Dedifferentiated amniotic fluid mesenchymal stem cell (primary cell): ENCODE results near the gene ZNF780A.
"Not testable (repeated sequence)": the region's sequence is repeated elsewhere in the genome, so short reads cannot be mapped to it uniquely, and the experiment has no call there.

Experiments used
- DNase-seq: peaks from one replicate; pipeline ENCODE4 v3.0.0-alpha.2; 2016; ENCODE audit errors: extremely low spot score

ZNF780A gene

DNA sequence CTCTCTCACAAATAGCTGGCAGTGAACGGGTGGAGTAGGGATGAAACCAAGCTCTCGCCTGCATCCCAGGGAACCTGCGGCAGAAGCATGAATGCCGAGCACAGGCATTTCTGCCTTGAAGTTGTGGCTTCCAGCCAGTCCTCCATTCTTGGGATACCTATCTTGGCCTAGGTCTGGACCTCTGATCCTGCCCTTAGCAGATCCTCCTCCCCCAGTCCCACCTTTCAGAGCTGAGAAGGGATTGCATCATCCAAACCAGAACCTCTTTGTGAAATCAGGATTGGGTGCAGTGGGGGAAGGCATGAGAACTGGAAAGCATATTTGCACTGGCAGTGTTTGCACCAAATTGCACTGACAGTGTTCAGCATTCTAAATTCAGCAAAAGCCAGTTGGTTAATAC lies 5.8 kb downstream of the ZNF780A start:
- DNase-seq = no peak

DNA sequence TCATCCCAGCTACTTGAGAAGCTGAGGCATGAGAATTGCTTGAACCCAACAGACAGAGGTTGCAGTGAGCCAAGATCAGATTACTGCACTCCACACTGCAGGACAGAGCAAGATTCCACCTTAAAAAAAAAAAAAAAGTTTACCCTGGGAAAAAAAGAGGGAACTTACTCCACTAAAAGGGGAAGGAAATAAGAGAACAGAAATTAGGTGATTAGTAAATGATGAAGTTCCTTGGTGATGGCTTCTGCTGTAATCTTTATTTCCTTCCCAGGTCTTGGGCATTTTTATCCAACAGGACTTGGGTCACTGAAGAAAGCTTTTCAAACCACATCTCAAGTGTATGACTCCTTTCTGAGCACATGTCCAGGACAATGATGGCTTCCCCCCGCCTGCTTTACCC lies 9.3 kb downstream of the ZNF780A start:
- no peak for DNase-seq

DNA sequence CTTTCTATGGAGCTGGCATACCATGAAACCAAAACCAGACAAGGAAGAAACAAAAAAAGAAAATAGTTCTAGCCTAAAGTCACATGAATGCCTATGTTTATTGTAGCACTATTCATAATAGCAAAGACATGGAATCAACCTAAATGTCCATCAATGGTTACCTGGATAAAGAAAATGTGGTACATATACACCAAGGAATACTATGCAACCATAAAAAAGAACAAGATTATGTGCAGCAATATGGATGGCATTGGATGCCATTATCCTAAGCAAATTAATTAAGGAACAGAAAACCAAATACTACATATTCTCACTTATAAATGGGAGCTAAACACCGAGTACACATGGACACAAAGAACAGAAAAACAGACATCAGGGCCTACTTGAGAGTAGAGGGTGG lies 10.5 kb downstream of the ZNF780A start:
- DNase-seq = no peak

DNA sequence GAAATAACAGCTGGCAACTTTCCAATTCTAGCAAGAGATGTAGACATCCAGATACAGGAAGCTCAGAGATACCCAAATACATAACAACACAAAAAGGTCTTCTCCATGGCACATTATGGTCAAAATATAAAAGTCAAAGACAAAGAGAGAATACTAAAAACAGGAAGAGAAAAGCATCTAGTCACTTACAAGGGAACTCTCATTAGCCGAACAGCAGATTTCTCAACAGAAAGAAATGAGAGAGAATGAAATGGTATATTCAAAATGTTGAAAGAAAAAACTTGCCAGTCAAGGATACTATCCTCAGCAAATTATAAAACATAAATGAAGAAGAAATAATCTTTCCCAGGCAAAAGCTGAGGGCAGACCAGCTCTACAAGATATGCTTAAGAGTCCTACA lies 12.4 kb downstream of the ZNF780A start:
- DNase-seq = no peak

DNA sequence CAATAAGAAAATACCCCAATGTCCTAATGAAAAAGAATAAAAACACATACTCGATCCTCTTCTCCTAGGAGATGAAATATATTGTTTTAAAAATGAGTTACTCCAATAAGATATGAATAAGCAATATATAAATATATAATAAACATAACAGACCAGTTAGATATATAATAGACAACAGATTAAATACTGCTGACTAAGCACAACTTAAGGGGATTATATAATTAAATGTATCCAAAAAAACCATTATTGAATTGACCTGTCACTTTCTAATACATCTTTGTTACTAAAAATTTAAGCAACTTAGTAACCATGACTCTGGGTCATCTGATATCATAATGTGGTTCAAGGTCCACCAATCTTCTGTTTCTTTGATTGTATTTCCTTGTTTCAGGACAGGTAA lies 20.7 kb downstream of the ZNF780A start:
- no peak for DNase-seq

DNA sequence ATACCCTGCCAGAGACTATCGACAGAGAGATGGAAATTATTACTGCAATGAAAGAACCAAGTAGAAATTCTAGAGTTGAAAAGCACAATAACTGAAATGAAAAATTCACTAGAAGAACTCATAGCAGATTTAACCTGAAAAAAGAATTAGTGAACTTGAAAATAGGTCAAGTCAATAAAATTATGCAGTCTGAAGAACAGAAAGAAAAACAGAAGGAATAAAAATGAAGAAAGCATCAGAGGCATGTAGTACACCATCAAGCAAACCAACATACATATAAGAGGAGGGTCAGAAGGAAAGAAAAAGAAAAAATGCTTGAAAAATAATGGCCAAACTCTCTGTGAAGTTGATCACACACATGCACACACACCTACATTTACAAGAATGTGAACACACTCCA lies 31.1 kb downstream of the ZNF780A start:
- DNase-seq = no peak

DNA sequence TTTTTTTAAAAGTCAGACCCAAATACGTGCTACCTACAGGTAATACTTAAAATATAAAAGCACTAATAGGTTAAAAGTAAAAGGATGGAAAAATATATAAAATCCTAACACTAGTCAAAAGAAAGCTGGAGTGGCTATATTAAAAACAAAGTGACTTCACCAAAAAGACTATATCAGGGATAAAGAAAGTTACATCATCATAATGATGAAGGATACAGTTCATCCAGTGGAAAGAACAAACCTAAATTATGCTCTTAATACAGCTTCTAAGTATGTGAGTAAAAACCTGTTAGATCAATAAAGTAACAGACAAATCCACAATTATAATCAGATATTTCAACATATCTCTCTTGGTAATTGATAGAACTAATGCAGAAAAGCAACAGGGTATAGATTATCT lies 33.6 kb downstream of the ZNF780A start:
- DNase-seq = no peak

DNA sequence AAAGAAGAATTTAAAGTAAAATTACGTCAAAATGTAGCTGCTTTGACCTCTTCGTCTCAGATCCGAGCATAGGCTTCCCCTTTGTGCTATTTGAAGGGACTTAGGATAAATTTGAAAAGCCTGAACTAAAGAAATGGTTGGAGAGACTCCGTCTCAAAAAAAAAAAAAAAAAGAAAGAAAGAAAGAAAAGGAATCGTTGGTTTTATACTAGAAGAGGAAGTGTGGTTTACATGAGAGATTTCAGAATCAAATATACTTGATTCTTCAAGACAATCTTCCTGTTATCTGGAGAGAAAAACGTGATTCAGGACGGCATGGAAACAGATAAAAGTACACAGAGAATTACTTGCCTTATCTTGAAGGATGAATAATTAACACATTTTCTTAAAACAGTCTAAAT lies 34.2 kb downstream of the ZNF780A start:
- DNase-seq = no peak

DNA sequence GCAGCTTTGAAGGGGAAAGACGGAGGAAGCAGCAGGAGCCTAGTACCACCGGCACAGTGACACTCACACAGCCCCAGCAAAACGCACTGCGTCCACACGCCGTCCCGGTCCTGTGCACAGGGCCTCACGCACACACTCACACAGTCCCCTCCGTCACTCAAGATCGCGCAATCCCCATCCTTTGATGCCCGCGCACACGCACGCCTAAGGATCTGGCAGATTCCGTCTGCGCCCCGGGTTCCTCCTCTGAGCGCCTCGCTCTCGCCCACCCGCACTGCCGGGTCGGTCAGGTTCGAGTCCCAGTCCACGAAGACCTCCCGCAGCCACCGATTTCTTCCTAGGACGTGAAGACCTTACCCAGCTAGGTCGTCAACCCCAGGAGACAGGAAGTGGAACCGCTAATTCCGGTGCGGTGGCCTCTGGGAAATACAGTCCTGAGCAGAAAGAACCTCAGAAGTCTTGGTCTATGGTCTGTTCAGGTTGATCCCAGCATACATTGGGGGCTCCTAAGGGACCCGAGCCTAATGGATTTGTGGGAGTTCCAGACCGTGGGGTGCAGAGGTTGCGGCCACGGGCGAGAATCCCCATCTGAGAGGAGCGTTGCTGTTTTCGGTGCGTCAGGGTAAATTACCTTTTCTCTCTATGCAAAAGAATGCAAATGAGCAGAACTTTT lies 34.8 kb downstream of the ZNF780A start, which contains the start of gene ZNF780B:
Gene ZNF780B, minus strand, starts transcription at position 400 of the 673 bp plus-strand sequence. CDS start 5,899 bp downstream, outside the sequence.
- peak; percentile 45 for DNase-seq

DNA sequence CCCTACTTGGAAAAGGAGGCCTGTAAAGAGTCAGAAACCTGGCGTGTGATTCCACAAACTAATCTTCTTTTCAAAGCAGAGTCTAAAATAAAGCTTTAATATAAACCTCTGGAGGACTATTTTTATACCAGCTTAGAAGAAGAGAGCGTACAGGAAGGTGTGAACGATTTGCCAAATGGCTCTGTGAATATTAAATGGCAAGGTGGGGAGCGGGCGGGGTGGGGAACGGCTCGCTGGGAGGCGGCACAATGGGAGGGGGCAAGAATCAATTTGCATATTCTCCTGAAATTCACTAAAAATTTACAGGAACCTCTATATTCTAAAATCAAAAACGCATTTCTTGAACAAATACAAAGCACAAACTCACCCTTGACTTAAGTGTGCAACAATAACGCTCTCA lies 35.7 kb downstream of the ZNF780A start:
- DNase-seq = no peak

DNA sequence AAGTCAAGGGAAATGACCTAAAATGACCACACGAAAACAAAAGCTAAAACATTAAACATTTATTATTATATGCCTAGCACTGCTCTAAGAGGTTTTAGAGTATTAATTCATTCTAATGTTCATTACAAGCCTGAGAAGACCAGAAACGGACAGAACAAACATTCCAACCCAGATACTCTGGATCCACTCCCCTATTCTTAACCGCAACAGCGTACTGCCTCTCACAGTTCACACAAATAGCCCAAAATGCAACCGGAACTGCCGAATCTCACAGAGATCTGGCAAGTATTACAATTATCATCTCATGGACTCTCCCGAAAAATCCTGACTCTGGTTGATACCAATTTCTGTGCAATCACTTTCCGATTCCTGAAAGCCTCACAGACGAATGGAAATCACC lies 36.1 kb downstream of the ZNF780A start:
- no peak for DNase-seq

DNA sequence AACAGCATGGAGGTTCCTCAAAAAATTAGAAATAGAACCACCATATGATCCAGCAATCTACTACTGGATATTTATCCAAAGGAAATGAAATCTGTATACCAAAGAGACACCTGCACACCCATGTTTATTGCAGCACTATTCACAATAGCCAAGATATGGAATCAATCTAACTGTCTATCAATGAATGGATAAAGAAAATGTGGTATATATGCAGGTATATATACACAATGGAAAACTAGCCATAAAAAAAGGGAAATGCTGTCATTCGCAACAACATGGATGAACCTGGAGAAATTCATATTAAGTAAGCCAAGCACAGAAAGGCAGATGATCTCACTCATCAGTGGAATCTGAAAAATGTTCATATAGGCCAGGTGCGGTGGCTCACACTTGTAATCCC lies 37.3 kb downstream of the ZNF780A start:
- DNase-seq = no peak

DNA sequence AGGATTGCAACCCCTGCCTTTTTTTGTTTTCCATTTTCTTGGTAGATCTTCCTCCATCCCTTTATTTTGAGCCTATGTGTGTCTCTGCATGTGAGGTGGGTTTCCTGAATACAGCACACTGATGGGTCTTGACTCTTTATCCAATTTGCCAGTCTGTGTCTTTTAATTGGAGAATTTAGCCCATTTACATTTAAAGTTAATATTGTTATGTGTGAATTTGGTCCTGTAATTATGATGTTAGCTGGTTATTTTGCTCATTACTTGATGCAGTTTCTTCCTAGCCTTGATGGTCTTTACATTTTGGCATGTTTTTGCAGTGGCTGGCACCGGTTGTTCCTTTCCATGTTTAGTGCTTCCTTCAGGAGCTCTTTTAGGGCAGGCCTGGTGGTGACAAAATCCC lies 49.0 kb downstream of the ZNF780A start:
- not testable (repeated sequence) for DNase-seq

DNA sequence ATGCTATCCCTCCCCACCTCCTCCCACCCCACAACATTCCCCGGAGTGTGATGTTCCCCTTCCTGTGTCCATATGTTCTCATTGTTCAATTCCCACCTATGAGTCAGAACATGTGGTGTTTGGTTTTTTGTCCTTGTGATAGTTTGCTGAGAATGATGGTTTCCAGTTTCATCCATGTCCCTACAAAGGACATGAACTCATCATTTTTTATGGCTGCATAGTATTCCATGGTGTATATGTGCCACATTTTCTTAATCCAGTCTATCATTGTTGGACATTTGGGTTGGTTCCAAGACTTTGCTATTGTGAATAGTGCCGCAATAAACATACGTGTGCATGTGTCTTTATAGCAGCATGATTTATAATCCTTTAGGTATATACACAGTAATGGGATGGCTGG lies 52.7 kb downstream of the ZNF780A start:
- not testable (repeated sequence) for DNase-seq

DNA sequence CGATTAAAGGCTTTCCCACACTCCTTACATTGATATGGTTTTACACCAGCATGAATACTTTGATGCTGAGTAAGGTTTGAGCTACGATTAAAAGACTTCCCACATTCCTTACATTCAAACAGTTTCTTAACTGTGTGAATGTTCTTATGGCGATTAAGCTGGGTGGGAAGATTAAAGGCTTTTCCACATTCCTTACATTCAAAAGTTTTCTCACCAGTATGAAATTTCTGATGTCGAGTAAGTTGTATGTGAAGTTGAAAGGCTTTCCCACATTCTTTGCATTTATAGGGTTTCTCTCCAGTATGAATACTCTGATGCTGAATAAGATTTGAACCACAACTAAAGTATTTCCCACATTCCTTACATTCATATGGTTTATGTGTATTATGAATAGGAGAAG lies 54.7 kb downstream of the ZNF780A start:
- no peak for DNase-seq

DNA sequence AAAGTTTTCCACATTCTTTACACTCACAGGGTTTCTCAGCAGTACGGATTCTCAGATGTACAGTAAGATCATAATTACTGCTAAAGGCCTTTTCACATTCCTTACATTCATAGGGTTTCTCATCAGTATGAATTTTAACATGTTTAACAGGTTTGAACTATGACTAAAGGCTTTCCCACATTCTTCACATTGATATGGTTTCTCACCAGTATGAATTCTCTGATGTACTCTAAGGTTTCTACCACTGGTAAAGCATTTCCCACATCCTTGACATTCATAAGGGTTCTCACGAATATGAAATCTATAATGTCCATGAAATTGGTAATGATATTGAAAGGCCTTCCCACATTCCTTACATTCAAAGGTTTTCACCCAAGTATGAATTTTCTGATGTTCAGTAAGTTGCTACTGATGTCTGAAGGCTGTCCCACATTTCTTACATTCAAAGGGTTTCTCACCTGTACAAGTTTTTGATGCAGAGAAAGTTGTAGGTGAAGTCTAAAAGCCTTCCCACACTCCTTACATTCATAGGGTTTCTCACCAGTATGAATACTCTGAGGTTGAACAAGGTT lies 56.7 kb downstream of the ZNF780A start:
- no peak for DNase-seq

DNA sequence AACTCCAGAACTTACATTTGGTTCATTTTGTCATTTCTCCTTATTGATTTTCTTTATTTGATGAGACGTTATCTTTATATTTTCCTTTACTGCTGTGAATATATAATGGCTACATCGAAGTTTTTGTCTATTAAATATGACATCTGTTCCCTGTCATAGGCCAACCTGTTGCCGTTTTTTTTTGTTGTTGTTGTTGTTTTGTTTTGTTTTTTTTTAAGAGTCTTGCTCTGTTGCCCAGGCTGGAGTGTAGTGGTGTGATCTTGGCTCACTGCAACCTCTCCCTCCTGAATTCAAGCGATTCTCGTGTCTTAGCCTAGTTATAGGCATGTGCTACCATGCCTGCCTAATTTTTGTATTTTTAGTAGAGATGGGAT lies 64.2 kb downstream of the ZNF780A start:
- DNase-seq = no peak

DNA sequence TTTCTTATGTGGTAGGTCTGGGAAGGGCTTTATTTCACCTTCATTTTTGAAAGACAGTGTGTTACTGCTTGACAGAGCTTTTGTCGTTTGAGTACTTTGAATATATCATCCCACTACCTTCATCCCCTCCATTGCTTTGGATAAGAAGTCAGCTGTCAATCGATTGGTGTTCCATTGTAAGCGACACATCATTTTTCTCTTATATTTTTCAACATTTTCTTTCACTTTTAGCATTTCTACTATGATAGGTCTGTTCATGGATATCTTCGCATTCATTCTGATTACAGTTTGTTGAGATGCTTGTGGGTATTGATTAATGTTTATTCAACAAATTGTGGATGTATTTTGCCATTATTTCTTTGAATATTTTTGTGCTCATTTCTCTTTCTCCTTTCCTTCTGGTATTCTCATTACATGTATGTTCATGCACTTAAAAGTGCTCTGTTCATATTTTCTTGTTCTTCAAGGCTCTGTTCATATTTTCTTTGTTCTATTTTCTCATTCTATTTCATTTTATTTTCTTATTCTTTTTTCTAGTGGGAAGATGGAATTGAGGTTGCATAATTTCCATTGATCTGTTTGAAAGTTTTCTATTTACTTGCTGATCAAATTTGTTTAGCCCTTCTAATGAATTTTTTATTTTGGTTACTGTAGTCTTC lies 64.7 kb downstream of the ZNF780A start:
- DNase-seq = no peak

DNA sequence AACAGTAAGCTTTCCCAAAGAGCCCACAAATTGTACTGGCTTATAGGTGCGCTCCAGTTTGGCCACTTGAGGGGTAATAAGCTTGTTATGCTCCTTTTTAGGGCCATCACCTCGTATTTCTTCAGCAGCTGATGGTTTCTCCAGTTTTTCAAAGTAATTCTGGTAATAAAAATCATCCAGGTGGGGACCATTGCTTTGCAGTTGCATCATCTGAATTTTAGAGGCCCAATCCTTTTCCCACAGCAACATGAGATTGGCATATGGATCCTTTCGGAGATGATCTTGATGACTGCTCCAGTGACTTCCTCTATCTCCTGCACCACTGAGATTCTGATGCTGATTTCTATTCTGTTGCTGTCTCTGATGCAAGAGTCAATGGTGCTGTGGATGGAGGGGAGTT lies 66.8 kb downstream of the ZNF780A start:
- DNase-seq = no peak
